Adrenal gland (tissue), 5 donors: ENCODE data around the gene C17orf100.

ENCODE experiments used
- CTCF ChIP-seq, 6 experiments: fragments of 450-650 bp in 4 of 6; fragments of 200-600 bp in 2 of 6; sonication (generic) in 1 of 6; IDR thresholded peaks; 1 replicate in 5 of 6; 2 replicates in 1 of 6; pipeline versions ENCODE4 v1.5.1 to v1.8.0; 2016 to 2021; ENCODE audit warnings: antibody characterized with exemption in 6 of 6, mild to moderate bottlenecking in 2 of 6, moderate library complexity in 1 of 6
- POLR2A ChIP-seq, 2 donors: fragments of 450-650 bp; IDR thresholded peaks; one replicate each; pipeline ENCODE4 v1.6.1; 2017; ENCODE audit warnings: antibody characterized with exemption in 2 of 2, mild to moderate bottlenecking in 2 of 2, moderate library complexity in 1 of 2
- donor health status: DM: no; HTN: no; CAD: no.

GRCh38 chr17:6666077-6666521 lies 14.5 kb downstream of the C17orf100 start:
- TF ChIP-seq CTCF (IDR thresholded peaks at IDR 0.05), result peak; percentile 78 to 93 (median 89)
- no peak for TF ChIP-seq POLR2A (IDR thresholded peaks at IDR 0.05)
